HG03558 (cell line): Measurements from ENCODE around the gene SYVN1.
A peak's percentile ranks its signal among the peaks of the same experiment; 100 is the strongest.

Source experiments
- ATAC-seq: cut with Tn5 transposase; IDR thresholded peaks from one replicate; pipeline ENCODE4 v1.9.1; 2021; ENCODE audit warnings: moderate number of reproducible peaks; ENCODE audit not compliant: unreplicated experiment; ENCODE audit errors: extremely low read depth

The SYVN1 gene

DNA sequence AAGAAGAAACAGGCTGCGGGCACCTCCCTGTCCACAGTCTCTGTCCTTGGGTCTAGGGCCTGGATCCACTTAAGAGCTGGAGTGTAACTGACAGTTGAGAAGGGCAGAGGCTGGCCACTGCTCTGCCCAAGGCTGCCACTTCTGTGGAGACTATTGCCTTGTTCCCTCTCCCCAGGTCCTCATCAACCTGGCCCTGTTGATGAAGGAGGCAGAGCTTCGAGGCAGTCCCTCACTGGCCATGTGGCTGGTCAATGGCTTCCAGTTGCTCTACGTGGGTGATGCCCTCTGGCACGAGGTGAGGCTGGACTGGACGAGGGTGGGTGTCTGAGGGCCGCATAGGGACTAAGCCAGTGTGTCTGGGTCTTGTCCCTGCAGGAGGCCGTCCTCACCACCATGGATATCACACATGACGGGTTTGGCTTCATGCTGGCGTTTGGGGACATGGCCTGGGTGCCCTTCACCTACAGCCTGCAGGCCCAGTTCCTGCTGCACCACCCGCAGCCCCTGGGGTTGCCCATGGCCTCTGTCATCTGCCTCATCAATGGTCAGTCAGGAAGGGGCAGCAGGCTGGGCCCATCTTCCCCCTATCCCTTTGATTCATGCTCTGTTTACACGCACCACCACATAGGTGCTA is 19.7 kb downstream of the SYVN1 start:
- no peak for ATAC-seq

DNA sequence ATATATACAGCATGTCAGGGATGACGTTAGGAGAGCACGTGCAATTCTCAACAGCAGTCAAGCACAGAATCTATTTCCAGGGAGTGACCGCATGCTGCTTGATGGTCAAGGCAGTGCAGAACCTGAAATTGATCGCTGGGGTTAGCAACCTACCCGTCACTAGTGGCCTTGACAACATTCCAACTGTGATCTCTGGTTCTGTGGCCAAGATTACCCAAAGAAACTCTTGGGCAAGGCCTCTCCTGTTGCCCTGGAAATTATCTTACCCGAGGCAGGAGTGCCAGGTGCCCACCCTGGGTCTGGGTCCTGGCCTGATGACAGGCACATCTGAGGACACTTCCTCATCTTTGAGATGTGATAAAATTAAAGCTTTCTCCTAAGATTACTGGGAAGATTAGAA is 20.5 kb downstream of the SYVN1 start:
- ATAC-seq: no peak

DNA sequence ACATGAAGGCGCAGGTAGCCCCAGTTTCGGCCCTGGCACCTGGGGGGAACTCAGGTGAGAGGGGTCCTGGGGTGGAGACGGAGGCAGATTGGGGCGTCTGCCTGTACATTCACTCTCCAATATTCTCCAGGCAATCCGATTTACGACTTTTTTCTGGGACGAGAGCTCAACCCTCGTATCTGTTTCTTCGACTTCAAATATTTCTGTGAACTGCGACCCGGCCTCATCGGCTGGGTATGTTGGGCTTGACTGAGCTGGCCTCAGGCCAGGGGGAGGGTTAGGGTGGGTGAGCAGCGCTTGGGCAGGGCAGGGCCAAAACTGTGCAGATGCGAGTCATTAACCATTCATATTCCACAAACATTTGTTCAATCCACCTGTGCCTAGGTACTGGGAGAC is 21.0 kb downstream of the SYVN1 start:
- ATAC-seq: no peak

DNA sequence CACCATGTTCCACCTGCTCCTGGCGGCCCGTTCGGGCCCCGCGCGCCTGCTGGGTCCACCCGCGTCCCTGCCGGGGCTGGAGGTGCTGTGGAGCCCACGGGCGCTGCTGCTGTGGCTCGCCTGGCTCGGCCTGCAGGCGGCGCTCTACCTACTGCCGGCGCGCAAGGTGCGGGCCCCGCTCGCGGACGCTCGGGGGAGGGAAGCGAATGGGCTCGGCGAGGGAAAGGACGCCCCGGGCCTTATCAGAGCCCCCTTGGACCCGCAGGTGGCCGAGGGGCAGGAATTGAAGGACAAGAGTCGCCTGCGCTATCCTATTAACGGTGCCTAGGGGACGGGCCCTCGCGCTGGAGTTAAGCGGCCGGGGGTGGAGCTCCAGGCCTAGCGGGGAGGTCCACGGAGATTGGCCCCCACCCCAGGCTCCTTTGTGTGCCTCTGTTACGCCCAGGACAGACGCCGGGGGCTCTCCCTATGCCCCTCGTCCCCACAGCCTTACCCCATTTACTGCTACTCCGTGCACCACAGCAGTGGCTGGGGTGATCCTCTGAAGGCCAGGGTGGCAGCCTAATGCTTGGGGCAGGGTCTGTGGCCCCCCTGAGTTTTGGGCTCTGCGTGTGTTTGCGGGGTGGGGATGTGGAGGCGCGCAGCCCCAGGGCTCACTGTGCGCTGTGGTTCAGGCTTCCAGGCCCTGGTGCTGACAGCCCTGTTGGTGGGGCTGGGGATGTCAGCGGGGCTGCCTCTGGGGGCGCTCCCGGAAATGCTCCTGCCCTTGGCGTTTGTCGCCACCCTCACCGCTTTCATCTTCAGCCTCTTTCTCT is 21.6 kb downstream of the SYVN1 start:
- ATAC-seq: no peak

DNA sequence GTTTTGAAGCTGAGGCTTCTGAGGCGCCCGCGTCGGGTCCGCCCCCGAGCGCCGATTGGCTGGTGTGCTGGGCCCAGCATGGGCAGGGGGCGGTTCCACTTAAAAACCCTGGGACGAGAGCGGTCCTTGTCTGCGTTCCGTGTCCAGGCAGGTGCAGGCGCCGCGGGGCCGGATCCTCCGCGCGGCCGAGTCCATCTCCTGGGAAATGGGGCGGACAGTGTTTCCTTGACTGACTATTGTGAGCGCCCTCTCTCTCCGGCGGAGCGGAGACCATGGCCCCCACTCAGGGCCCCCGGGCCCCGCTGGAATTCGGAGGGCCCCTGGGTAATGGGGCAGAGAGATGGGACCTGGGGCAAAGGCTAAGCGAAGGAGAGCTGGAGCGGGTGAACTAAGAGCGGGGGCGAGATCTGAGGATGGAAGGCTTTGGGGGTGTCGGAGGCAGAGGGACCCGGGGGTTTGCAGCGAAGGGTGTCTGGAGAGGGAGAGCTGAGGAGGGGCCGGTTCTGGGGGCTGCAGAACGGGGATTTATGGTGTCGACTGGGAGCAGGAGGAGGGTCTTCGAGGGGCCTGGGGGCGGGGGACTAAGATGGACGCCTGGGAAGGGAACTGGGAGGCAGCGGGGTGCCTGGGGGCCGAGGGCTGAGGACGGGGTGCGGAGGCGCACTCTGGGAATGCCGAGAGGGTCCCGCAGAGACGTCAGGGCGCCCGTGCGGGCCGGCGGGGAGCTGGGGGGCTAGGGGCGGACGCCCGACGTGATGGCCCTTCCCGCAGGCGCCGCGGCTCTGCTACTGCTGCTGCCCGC is 22.4 kb downstream of the SYVN1 start, which contains the start of gene TM7SF2:
TSS of gene TM7SF2 (plus strand) at position 129 of the 802 bp plus-strand sequence. CDS start at position 273, 144 bp downstream.
- ATAC-seq: peak; percentile 48

DNA sequence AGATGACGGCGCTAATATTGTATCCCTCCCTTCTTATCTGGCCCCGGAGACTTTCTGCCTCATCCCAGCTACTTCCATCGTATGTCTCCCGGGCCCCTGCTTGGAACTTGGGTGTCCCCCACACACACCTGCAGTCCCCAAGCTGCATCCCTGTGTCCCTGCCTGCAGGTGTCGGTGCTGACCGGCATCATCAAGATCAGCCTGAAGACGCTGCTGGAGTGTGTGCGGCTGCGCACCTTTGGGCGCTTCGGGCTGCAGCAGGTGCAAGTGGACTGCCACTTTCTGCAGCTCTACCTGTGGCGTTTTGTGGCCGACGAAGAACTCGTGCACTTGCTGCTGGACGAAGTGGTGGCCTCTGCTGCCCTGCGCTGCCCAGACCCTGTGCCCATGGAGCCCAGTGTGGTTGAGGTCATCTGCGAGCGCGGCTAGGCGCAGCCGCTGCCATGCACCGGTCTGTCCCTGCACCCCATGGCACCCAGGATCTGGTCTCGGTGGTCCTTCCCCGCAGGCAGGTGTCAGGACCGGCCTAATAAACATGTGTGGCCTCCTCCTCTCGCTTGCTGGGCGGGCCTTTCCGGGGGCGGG is 23.1 kb downstream of the SYVN1 start:
- ATAC-seq: no peak

DNA sequence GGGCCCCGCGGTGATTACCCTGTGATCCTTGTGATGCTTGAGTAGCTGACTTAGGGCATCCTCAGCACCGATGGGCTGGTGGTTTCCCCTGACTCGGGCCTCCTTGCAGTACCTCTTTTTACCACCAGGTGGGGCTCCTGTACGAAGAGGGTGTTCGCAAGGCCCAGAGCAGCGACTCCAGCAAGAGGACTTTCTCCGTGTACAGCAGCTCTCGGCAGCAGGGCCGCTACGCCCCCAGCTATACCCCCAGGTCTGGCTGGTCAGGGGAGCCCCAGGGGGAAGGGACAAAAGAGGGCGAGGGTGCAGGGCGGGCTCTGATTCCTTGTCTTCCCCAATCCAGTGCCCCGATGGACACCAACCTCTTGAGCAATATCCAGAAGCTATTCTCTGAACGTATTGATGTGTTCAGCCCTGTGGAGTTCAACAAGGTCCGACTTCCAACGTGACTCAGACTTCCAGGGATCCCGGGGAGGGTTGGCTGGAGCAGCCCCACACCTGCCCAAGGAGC is 23.9 kb downstream of the SYVN1 start:
- no peak for ATAC-seq

DNA sequence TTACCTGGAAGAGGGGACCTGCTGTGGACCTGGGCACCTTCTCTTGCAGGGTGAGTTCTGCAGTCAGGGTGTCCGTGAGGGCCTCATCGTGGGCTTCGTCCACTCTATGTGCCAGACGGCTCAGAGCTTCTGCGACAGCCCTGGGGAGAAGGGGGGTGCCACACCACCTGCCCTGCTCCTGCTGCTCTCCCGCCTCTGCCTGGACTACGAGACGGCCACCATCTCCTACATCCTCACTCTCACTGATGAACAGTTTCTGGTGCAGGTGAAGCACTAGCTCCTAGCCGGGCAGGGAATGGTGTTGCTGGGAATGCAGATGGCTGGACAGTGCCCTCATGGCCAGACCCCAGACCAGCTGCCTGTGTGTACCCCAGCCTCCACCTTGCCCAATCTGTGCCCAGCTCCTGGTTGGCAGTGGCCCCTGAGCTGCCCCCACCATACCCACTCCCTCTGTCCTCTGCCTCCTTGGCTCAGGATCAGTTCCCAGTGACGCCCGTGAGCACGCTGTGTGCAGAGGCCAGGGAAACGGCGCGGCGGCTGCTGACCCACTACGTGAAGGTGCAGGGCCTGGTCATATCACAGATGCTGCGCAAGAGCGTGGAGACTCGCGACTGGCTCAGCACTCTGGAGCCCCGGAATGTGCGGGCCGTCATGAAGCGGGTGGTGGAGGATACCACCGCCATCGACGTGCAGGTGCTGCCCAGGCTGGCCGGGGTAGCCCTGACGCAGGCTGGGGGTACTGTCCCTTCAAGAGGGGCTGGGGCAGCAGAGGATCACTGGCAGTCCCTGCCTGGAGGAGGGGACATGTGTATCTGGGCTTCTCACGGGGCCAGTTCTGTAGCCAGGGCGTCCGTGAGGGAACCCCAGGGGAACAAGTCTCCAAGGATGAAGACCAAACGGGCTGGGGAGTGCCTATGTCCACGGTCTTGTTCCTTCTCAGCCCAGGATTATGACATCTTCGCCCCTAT is 24.8 kb downstream of the SYVN1 start:
- no peak for ATAC-seq

DNA sequence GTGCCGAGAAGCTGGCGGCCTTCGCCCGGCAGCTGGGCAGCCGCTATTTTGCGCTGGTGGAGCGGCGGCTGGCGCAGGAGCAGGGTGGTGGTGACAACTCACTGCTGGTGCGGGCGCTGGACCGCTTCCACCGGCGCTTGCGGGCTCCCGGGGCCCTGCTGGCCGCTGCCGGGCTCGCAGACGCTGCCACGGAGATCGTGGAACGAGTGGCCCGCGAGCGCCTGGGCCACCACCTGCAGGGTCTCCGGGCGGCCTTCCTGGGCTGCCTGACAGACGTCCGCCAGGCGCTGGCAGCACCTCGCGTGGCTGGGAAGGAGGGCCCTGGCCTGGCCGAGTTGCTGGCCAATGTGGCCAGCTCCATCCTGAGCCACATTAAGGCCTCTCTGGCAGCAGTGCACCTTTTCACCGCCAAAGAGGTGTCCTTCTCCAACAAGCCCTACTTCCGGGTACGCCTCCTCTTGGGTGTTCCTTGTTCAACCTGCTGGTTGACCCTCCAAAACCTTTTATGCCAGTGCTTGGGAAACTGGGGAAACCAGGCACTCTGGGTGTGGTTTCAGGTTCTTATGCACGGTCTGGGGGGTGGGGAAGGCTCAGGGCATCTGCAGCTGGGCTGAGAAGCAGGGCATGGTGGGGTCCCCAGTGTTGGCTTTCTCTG is 25.7 kb downstream of the SYVN1 start:
- ATAC-seq: no peak

DNA sequence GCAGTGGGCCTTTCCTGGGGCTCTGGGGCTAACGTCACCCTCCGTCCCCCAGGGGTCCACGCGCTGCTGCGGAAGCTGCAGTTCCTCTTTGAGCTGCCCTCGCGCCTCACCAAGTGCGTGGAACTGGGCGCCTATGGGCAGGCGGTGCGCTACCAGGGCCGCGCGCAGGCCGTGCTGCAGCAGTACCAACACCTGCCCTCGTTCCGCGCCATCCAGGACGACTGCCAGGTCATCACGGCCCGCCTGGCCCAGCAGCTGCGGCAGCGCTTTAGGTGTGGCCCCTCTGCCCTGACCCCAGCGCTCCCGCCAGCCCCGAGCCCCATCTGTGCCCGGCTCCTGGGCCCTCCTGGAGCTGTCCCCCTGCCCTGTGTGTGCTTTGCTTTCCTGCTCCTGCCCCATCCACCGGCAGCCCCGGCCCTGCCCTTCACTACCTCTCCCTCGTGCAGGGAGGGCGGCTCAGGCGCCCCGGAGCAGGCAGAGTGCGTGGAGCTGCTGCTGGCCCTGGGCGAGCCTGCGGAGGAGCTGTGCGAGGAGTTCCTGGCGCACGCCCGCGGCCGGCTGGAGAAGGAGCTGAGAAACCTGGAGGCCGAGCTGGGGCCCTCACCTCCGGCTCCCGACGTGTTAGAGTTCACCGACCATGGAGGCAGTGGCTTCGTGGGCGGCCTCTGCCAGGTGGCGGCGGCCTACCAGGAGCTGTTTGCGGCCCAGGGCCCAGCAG is 26.4 kb downstream of the SYVN1 start:
- ATAC-seq: no peak

DNA sequence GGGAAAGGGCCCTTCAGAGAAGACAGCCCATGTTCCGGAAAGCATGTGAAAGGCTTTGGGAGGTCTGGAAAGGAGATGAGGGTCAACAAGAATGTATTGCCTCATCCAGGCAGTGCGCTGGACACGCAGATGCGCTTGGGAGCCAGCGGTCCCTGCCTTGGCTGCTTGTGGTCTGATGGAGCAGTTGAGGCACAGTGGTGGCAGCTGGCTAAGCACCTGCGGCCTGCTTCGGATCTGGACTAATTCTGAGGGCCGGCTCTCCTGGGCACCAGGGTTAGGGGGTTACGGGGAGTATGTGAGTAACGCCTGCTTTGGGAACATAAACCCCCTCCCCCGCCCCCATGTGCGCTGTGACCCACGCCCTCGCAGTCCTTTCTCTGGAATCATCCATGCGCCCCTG is 27.2 kb downstream of the SYVN1 start:
- no peak for ATAC-seq

DNA sequence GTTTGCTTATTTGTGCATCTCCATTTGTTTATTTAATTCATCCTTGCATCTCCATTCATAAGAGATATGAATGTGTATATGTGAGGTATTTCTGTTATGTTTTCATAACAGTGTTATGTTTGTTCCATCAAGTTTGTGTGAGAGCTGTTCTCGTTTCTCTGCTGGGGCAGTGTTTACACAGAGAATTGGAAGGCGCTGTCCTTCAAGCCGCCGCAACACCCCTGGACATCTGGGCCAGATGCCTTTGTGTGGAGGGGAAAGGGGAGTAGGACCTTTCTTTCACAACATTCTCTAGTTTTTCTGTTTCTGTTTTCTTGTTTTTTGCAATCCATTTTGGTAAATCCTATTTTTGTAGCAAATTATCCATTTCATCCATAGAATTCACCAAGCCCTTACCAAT is 29.7 kb downstream of the SYVN1 start:
- ATAC-seq: no peak

DNA sequence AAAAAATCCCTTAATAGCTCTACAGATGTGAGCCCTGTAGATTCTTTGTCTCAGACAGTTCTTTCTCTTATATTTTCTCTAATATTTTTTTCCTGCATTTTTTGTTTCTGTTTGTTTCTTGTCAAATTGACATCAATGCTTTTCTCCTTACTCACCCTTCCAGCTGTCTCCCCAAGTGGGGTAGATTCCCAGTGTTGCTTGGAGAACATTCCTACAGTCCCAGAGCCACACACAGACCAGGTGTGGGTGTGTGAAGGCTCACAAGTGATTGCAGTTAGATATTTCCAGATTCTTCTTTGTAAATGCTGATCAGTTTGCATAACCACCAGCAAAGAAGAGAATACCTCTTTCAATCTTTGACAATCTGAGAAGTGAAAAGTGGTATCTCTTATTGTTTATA is 30.8 kb downstream of the SYVN1 start:
- ATAC-seq: no peak

DNA sequence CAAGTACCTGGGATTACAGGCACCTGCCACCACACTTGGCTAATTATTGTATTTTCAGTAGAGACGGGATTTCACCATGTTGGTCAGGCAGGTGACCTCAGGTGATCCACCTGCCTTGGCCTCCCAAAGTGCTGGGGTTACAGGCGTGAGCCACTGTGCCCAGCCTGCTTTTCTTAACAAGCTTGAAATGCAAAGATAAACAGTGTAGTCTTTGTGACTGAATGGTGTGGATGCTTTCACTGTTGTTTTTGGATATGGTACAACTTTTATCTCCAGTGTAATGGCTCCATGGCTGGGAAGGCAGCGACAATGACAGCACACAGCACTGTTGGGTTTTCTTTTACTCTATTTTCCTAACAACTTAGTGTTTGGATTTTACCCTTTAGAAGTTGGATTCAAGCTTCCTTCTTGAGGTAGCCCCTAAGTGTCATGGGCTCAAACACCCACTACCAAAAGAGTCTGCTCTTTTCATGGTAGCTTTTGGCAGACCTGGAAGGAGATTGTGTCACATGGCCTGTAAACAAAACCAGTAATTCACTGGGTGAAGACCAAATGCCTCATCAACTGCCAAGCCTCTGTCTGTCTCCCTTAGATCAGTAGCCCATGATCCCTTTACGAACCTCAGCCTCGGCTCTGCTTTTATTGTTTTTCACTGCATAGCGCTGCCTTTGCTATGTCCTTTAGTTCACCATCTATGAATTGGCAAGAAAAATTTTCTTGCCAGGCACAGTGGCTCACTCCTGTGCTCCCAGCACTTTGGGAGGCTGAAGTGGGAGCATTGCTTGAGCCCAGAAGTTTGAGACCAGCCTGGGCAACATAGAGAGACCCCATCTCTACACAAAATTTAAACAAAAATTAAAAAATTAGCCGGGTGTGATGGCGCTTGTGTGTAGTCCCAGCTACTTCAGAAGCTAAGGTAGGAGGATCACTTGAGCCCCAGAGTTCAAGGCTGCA is 31.9 kb downstream of the SYVN1 start:
- ATAC-seq: no peak

DNA sequence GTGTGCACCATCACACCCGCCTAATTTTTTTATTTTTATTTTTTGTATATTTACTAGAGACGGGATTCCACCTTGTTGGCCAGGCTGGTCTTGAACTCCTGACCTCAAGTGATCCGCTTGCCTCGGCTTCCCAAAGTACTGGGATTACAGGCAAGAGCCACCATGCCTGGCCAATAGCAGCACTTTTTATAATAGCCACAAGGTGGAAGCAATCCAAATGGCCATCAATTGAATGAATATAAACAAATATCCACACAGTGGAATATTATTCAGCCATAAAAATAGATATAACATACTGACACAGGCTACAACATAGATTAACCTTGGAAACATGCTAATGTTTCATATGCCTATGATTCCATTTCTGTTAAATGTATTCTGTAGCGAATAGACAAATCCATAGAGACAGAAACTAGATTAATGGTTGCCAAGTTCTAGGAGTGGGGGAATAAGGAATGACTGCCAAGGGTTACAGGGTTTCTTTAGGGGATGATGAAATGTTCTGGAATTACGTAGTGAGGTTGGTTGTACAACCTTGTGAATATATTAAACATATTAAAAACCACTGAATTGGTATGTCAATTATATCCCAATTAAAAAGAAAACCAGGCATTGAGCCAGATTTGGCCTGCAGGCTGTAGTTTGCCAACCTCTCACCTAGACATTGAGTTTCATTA is 33.5 kb downstream of the SYVN1 start:
- no peak for ATAC-seq

DNA sequence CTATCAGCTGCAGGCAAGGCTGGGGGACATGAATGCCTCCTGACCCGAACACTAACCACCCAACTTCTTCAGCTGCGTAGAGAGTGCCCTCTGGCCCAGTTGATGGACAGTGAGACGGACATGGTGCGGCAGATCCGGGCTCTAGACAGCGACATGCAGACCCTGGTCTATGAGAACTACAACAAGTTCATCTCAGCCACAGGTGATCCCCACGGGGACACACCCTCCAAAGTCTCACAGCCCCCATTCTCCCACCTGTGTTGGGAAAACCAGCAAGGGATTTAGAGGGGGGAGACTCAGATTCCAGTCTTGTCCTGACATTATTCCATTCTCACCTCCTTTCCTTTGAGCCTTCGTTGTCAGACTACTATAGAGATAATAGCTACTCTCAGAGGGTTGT is 37.4 kb downstream of the SYVN1 start:
- no peak for ATAC-seq
